Gastrocnemius medialis (tissue), 4 donors: ENCODE measurements around the gene LTB.

Source experiments
- POLR2A ChIP-seq, 2 donors: fragments of 450-650 bp; IDR thresholded peaks; one replicate each; pipeline ENCODE4 v1.6.1; 2017; ENCODE audit warnings: antibody characterized with exemption in 2 of 2, mild to moderate bottlenecking in 2 of 2, moderate library complexity in 2 of 2
- TF ChIP-seq, protein P1 (sequence below), 5 experiments: fragments of 450-650 bp in 3 of 5; fragments of 200-600 bp in 2 of 5; sonication (generic) in 2 of 5; IDR thresholded peaks in 4 of 5; conservative IDR thresholded peaks in 1 of 5; 1 replicate in 4 of 5; 2 replicates in 1 of 5; pipeline ENCODE4 v1.5.1; 2016 to 2019; ENCODE audit warnings: antibody characterized with exemption in 5 of 5, mild to moderate bottlenecking in 3 of 5, moderate library complexity in 3 of 5

GRCh38 chr6:31578184-31579118 is 3.8 kb downstream of the LTB start:
- TF ChIP-seq, protein P1, sequence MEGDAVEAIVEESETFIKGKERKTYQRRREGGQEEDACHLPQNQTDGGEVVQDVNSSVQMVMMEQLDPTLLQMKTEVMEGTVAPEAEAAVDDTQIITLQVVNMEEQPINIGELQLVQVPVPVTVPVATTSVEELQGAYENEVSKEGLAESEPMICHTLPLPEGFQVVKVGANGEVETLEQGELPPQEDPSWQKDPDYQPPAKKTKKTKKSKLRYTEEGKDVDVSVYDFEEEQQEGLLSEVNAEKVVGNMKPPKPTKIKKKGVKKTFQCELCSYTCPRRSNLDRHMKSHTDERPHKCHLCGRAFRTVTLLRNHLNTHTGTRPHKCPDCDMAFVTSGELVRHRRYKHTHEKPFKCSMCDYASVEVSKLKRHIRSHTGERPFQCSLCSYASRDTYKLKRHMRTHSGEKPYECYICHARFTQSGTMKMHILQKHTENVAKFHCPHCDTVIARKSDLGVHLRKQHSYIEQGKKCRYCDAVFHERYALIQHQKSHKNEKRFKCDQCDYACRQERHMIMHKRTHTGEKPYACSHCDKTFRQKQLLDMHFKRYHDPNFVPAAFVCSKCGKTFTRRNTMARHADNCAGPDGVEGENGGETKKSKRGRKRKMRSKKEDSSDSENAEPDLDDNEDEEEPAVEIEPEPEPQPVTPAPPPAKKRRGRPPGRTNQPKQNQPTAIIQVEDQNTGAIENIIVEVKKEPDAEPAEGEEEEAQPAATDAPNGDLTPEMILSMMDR (IDR thresholded peaks at IDR 0.05 in 4 of 5, conservative IDR thresholded peaks at IDR 0.05 in 1 of 5): no peak
- TF ChIP-seq POLR2A (IDR thresholded peaks at IDR 0.05): no peak
